Panc1 (cell line): ENCODE results near the gene LIMK2.

Source experiments
- POLR2AphosphoS5 ChIP-seq: IDR thresholded peaks from 2 replicates; pipeline ENCODE4 v1.6.1; 2012; ENCODE audit warnings: mild to moderate bottlenecking, low read depth, low read length, moderate library complexity
- SIN3A ChIP-seq: IDR thresholded peaks from 2 replicates; pipeline ENCODE4 v1.6.1; 2012; ENCODE audit warnings: low read depth, mild to moderate bottlenecking, low read length, moderate library complexity, borderline replicate concordance; ENCODE audit not compliant: insufficient read depth
- TCF7L2 ChIP-seq: IDR thresholded peaks from 2 replicates; pipeline ENCODE4 v1.6.1; 2011; ENCODE audit warnings: mild to moderate bottlenecking, low read depth, low read length, inconsistent platforms
- TF ChIP-seq, protein P1 (sequence below): fragments of 450-650 bp; IDR thresholded peaks from 2 replicates; pipeline ENCODE4 v1.5.1; 2017; ENCODE audit warnings: mild to moderate bottlenecking
- TF ChIP-seq, protein P2 (sequence below), 2 experiments: IDR thresholded peaks; 2 replicates each; pipeline ENCODE4 v1.6.1; 2011 to 2012; ENCODE audit warnings: low read depth in 2 of 2, control low read depth in 1 of 2, low read length in 1 of 2, mild to moderate bottlenecking in 1 of 2, moderate library complexity in 1 of 2; ENCODE audit not compliant: insufficient read depth in 1 of 2

- TF ChIP-seq, protein P1, sequence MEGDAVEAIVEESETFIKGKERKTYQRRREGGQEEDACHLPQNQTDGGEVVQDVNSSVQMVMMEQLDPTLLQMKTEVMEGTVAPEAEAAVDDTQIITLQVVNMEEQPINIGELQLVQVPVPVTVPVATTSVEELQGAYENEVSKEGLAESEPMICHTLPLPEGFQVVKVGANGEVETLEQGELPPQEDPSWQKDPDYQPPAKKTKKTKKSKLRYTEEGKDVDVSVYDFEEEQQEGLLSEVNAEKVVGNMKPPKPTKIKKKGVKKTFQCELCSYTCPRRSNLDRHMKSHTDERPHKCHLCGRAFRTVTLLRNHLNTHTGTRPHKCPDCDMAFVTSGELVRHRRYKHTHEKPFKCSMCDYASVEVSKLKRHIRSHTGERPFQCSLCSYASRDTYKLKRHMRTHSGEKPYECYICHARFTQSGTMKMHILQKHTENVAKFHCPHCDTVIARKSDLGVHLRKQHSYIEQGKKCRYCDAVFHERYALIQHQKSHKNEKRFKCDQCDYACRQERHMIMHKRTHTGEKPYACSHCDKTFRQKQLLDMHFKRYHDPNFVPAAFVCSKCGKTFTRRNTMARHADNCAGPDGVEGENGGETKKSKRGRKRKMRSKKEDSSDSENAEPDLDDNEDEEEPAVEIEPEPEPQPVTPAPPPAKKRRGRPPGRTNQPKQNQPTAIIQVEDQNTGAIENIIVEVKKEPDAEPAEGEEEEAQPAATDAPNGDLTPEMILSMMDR = no peak
- TF ChIP-seq POLR2AphosphoS5 = no peak
- TF ChIP-seq, protein P2, sequence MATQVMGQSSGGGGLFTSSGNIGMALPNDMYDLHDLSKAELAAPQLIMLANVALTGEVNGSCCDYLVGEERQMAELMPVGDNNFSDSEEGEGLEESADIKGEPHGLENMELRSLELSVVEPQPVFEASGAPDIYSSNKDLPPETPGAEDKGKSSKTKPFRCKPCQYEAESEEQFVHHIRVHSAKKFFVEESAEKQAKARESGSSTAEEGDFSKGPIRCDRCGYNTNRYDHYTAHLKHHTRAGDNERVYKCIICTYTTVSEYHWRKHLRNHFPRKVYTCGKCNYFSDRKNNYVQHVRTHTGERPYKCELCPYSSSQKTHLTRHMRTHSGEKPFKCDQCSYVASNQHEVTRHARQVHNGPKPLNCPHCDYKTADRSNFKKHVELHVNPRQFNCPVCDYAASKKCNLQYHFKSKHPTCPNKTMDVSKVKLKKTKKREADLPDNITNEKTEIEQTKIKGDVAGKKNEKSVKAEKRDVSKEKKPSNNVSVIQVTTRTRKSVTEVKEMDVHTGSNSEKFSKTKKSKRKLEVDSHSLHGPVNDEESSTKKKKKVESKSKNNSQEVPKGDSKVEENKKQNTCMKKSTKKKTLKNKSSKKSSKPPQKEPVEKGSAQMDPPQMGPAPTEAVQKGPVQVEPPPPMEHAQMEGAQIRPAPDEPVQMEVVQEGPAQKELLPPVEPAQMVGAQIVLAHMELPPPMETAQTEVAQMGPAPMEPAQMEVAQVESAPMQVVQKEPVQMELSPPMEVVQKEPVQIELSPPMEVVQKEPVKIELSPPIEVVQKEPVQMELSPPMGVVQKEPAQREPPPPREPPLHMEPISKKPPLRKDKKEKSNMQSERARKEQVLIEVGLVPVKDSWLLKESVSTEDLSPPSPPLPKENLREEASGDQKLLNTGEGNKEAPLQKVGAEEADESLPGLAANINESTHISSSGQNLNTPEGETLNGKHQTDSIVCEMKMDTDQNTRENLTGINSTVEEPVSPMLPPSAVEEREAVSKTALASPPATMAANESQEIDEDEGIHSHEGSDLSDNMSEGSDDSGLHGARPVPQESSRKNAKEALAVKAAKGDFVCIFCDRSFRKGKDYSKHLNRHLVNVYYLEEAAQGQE (IDR thresholded peaks at IDR 0.05; ENCODE audit: insufficient read depth in 1 of 2, low read depth in 2 of 2, low read length in 1 of 2) = no peak
- no peak for TF ChIP-seq SIN3A
- no peak for TF ChIP-seq TCF7L2
Observed at GRCh38 chr22:31278151-31278621, 66.1 kb downstream of the LIMK2 start.
